Vagina (tissue), 2 donors: ENCODE measurements around the gene TMPRSS11D. TPM values are rescaled to one million over a fixed set of nuclear protein-coding genes. Genes with fewer than 3 reads are reported as not detected.

Experiments
- DNase-seq, 2 donors: peaks; one replicate each; pipeline ENCODE4 v3.0.0-alpha.2; 2017; ENCODE audit errors: extremely low spot score in 2 of 2
- H3K27ac ChIP-seq: fragments of 200-600 bp; sonication (generic); one replicate; pipeline ENCODE4 v1.5.1; 2019
- H3K27me3 ChIP-seq: fragments of 200-600 bp; sonication (generic); one replicate; pipeline ENCODE4 v1.5.1; 2019
- H3K36me3 ChIP-seq, 2 donors: fragments of 200-600 bp; sonication (generic); one replicate each; pipeline ENCODE4 v1.5.1; 2017 to 2019
- H3K4me1 ChIP-seq: fragments of 200-600 bp; sonication (generic); one replicate; pipeline ENCODE4 v1.5.1; 2019
- H3K4me3 ChIP-seq, 2 donors: fragments of 200-600 bp; sonication (generic); 1 replicate in 1 of 2; 2 replicates in 1 of 2; pipeline ENCODE4 v1.5.1; 2016 to 2019
- H3K9me3 ChIP-seq: fragments of 200-600 bp; sonication (generic); one replicate; pipeline ENCODE4 v1.5.1; 2019
- CTCF ChIP-seq, 3 experiments: fragments of 450-650 bp in 2 of 3; fragments of 200-600 bp in 1 of 3; sonication (generic) in 1 of 3; IDR thresholded peaks; one replicate each; pipeline ENCODE4 v1.5.1; 2017 to 2019; ENCODE audit warnings: antibody characterized with exemption in 3 of 3, mild to moderate bottlenecking in 2 of 3, moderate library complexity in 2 of 3
- POLR2A ChIP-seq, 2 donors: fragments of 450-650 bp; IDR thresholded peaks; one replicate each; pipeline ENCODE4 v1.6.1; 2017; ENCODE audit warnings: antibody characterized with exemption in 2 of 2, mild to moderate bottlenecking in 2 of 2, moderate library complexity in 2 of 2
- POLR2AphosphoS5 ChIP-seq, 2 donors: sonication (generic); formaldehyde crosslinking; IDR thresholded peaks; one replicate each; pipeline ENCODE4 v1.9.0; 2017; ENCODE audit warnings: antibody characterized with exemption in 2 of 2, mild to moderate bottlenecking in 2 of 2, low read depth in 1 of 2; ENCODE audit not compliant: insufficient read depth in 1 of 2
- intact Hi-C: fragments of 100-400 bp; cut with DNase I; formaldehyde crosslinking; loops from one replicate; pipeline ENCODE4 v1.15.1; 2023
- total RNA-seq: library from RNA; depleted of rRNA; stranded (reverse); fragments of >200 nt; gene quantifications from one replicate; pipeline ENCODE4 v1.2.3, GENCODE V29; 2016

The TMPRSS11D gene
- total RNA-seq, 1 donor from 2014 or later, result 72.4 TPM

- no peak overlapping the region for H3K4me3 ChIP-seq
- no peaks in the 10 kb centered on the region for H3K36me3 ChIP-seq
- TF ChIP-seq CTCF (IDR thresholded peaks at IDR 0.05) (no peak), POLR2A (IDR thresholded peaks at IDR 0.05) (no peak), POLR2AphosphoS5 (IDR thresholded peaks at IDR 0.05; ENCODE audit: insufficient read depth in 1 of 2, low read depth in 1 of 2) (no peak)
- H3K27ac ChIP-seq, result no peak overlapping the region
- intact Hi-C loops, result no loop called here
- no peaks in the 10 kb centered on the region for H3K9me3 ChIP-seq
- no peak for DNase-seq
- no peaks in the 10 kb centered on the region for H3K4me1 ChIP-seq
- no peaks in the 10 kb centered on the region for H3K27me3 ChIP-seq
Observed at GRCh38 chr4:67907650-67908049, 23.8 kb upstream of the TMPRSS11D start.

GRCh38 chr4:67899096-67899495, 15.3 kb upstream of the TMPRSS11D start:
- no peak for TF ChIP-seq POLR2A (IDR thresholded peaks at IDR 0.05)
- H3K36me3 ChIP-seq, result no peaks in the 10 kb centered on the region
- DNase-seq, result no peak
- H3K27ac ChIP-seq, result no peak overlapping the region
- H3K9me3 ChIP-seq, result no peaks in the 10 kb centered on the region
- intact Hi-C loops, result no loop called here
- H3K4me1 ChIP-seq, result no peaks in the 10 kb centered on the region
- no peak overlapping the region for H3K4me3 ChIP-seq
- H3K27me3 ChIP-seq, result no peaks in the 10 kb centered on the region

- intact Hi-C loops, result no loop called here
- H3K27me3 ChIP-seq, result no peaks in the 10 kb centered on the region
Observed at GRCh38 chr4:67897686-67898085, 13.9 kb upstream of the TMPRSS11D start.

GRCh38 chr4:67896421-67897065, 12.7 kb upstream of the TMPRSS11D start:
- TF ChIP-seq CTCF (IDR thresholded peaks at IDR 0.05), result no peak
- TF ChIP-seq POLR2AphosphoS5 (IDR thresholded peaks at IDR 0.05; ENCODE audit: insufficient read depth in 1 of 2, low read depth in 1 of 2), result no peak
- no peak for TF ChIP-seq POLR2A (IDR thresholded peaks at IDR 0.05)
- Histone ChIP-seq H3K27me3 (no peaks in the 10 kb centered on the region), H3K4me1 (no peaks in the 10 kb centered on the region), H3K4me3 (no peak overlapping the region), H3K36me3 (no peaks in the 10 kb centered on the region), H3K9me3 (no peaks in the 10 kb centered on the region), H3K27ac (no peak overlapping the region)
- intact Hi-C loops, result no loop called here
- no peak for DNase-seq

More at GRCh38 chr4:67897686-67898085, 13.9 kb upstream of the TMPRSS11D start:
- Histone ChIP-seq H3K9me3 (no peaks in the 10 kb centered on the region), H3K36me3 (no peaks in the 10 kb centered on the region), H3K4me1 (no peaks in the 10 kb centered on the region), H3K4me3 (no peak overlapping the region), H3K27ac (no peak overlapping the region)
- TF ChIP-seq POLR2AphosphoS5 (IDR thresholded peaks at IDR 0.05; ENCODE audit: insufficient read depth in 1 of 2, low read depth in 1 of 2) (no peak), CTCF (IDR thresholded peaks at IDR 0.05) (no peak), POLR2A (IDR thresholded peaks at IDR 0.05) (no peak)
- no peak for DNase-seq

GRCh38 chr4:67894659-67895058, 10.9 kb upstream of the TMPRSS11D start:
- intact Hi-C loops, result no loop called here
- TF ChIP-seq POLR2A (IDR thresholded peaks at IDR 0.05) (no peak), POLR2AphosphoS5 (IDR thresholded peaks at IDR 0.05; ENCODE audit: insufficient read depth in 1 of 2, low read depth in 1 of 2) (no peak), CTCF (IDR thresholded peaks at IDR 0.05) (no peak)
- no peaks in the 10 kb centered on the region for H3K27me3 ChIP-seq

More at GRCh38 chr4:67894659-67895058, 10.9 kb upstream of the TMPRSS11D start:
- DNase-seq, result no peak
- no peaks in the 10 kb centered on the region for H3K4me1 ChIP-seq
- no peaks in the 10 kb centered on the region for H3K36me3 ChIP-seq
- no peak overlapping the region for H3K27ac ChIP-seq
- H3K4me3 ChIP-seq, result no peak overlapping the region
- no peaks in the 10 kb centered on the region for H3K9me3 ChIP-seq
